SK-N-SH (cell line): ENCODE measurements around the gene CRB1. TPM values are rescaled to one million over a fixed set of nuclear protein-coding genes. Genes with fewer than 3 reads are reported as not detected.

Experiments used
- CTCF ChIA-PET: fragments of 300-600, 350-600 bp; formaldehyde crosslinking; extraction: SDS; loops from one replicate; lab custom pipeline; 2021; lab: Yijun Ruan, JAX
- POLR2A ChIA-PET: fragments of 350-600 bp; sonication (Branson Sonifier 250); formaldehyde crosslinking; extraction: SDS; loops from one replicate; lab custom pipeline; 2020; ENCODE audit warnings: antibody characterized with exemption, inconsistent platforms; lab: Yijun Ruan, JAX
- DNase-seq: peaks from one replicate; pipeline ENCODE4 v3.0.0; 2012
- H2AFZ ChIP-seq: fragments of 200-600 bp; sonication (generic); 2 replicates; pipeline ENCODE4 v1.8.1; 2016; ENCODE audit warnings: antibody characterized with exemption, mild to moderate bottlenecking, low read depth
- H3F3A ChIP-seq: fragments of 200-600 bp; sonication (generic); replicated peaks from 2 replicates; pipeline ENCODE3; 2016; ENCODE audit warnings: antibody characterized with exemption, mild to moderate bottlenecking; ENCODE audit not compliant: insufficient read depth
- H3K27ac ChIP-seq, 2 experiments: fragments of 200-500 bp in 1 of 2; fragments of 200-600 bp in 1 of 2; sonication (Bioruptor generic) in 1 of 2; sonication (generic), shearing (Covaris generic) in 1 of 2; 2 replicates each; pipeline versions ENCODE4 v1.5.1 to v1.6.1; 2014 to 2016; ENCODE audit warnings: low read depth in 2 of 2, inconsistent platforms in 1 of 2, low read length in 1 of 2, mild to moderate bottlenecking in 1 of 2, mixed read lengths in 1 of 2
- H3K27me3 ChIP-seq: fragments of 200-600 bp; sonication (generic), shearing (Covaris generic); 2 replicates; pipeline ENCODE4 v1.6.1; 2016; ENCODE audit warnings: mixed run types; ENCODE audit not compliant: insufficient read depth
- H3K36me3 ChIP-seq, 2 experiments: fragments of 200-500 bp in 1 of 2; fragments of 200-600 bp in 1 of 2; sonication (Bioruptor generic) in 1 of 2; sonication (generic) in 1 of 2; replicated peaks in 1 of 2; 2 replicates each; pipeline versions ENCODE3 to v1.5.1; 2014 to 2016; ENCODE audit warnings: low read length in 1 of 2, mild to moderate bottlenecking in 1 of 2; ENCODE audit not compliant: insufficient read depth in 2 of 2, control insufficient read depth in 1 of 2
- H3K4me1 ChIP-seq, 2 experiments: fragments of 200-500 bp in 1 of 2; fragments of 200-600 bp in 1 of 2; sonication (Bioruptor generic) in 1 of 2; sonication (generic), shearing (Covaris generic) in 1 of 2; 2 replicates each; pipeline versions ENCODE4 v1.5.1 to v1.6.1; 2014 to 2016; ENCODE audit warnings: low read depth in 1 of 2, low read length in 1 of 2, mixed run types in 1 of 2; ENCODE audit not compliant: insufficient read depth in 2 of 2, control insufficient read depth in 1 of 2
- H3K4me2 ChIP-seq: fragments of 200-600 bp; sonication (generic), shearing (Covaris generic); 2 replicates; pipeline ENCODE4 v1.6.1; 2017; ENCODE audit warnings: mixed run types
- H3K4me3 ChIP-seq, 2 experiments: fragments of 200-500 bp in 1 of 2; fragments of 200-600 bp in 1 of 2; sonication (Bioruptor generic) in 1 of 2; sonication (generic), shearing (Covaris generic) in 1 of 2; 2 replicates each; pipeline versions ENCODE4 v1.5.1 to v1.8.1; 2014 to 2016; ENCODE audit warnings: low read depth in 2 of 2, inconsistent platforms in 1 of 2, low read length in 1 of 2, mild to moderate bottlenecking in 1 of 2, mixed read lengths in 1 of 2, moderate library complexity in 1 of 2
- H3K79me2 ChIP-seq: fragments of 200-600 bp; sonication (generic); 2 replicates; pipeline ENCODE4 v1.8.1; 2017; ENCODE audit warnings: mild to moderate bottlenecking; ENCODE audit not compliant: insufficient read depth
- H3K9ac ChIP-seq: fragments of 200-600 bp; sonication (generic); 2 replicates; pipeline ENCODE4 v1.6.1; 2017; ENCODE audit warnings: mixed run types
- H3K9me2 ChIP-seq: fragments of 200-600 bp; sonication (generic); 2 replicates; pipeline ENCODE4 v1.6.1; 2017; ENCODE audit warnings: mixed run types
- H3K9me3 ChIP-seq: fragments of 200-600 bp; sonication (generic); 2 replicates; pipeline ENCODE4 v1.6.1; 2017; ENCODE audit warnings: mixed run types, mild to moderate bottlenecking, moderate library complexity
- H4K20me1 ChIP-seq: fragments of 200-600 bp; sonication (generic); 2 replicates; pipeline ENCODE4 v1.6.1; 2017; ENCODE audit warnings: mild to moderate bottlenecking, mixed run types; ENCODE audit not compliant: insufficient read depth
- EP300 ChIP-seq, 2 experiments: IDR thresholded peaks; 2 replicates each; pipeline versions ENCODE4 v1.4.0 to v1.6.1; 2012; ENCODE audit warnings: borderline replicate concordance in 1 of 2, low read depth in 1 of 2, low read length in 1 of 2
- EZH2phosphoT487 ChIP-seq: fragments of 200-600 bp; sonication (generic); IDR thresholded peaks from 2 replicates; pipeline ENCODE4 v1.6.1; 2017; ENCODE audit warnings: low read depth, mixed run types, mild to moderate bottlenecking, antibody characterized with exemption, moderate library complexity, borderline replicate concordance
- GATA2 ChIP-seq: sonication (generic); formaldehyde crosslinking; IDR thresholded peaks from 2 replicates; pipeline ENCODE4 v1.5.0; 2020; ENCODE audit warnings: mild to moderate bottlenecking, missing genetic modification reagents
- NRF1 ChIP-seq: IDR thresholded peaks from 2 replicates; pipeline ENCODE4 v1.6.1; 2012; ENCODE audit warnings: low read depth, mild to moderate bottlenecking, low read length
- REST ChIP-seq: IDR thresholded peaks from 2 replicates; pipeline ENCODE4 v1.6.1; 2012; ENCODE audit warnings: mild to moderate bottlenecking, low read depth, low read length, moderate library complexity
- RXRA ChIP-seq: IDR thresholded peaks from 2 replicates; pipeline ENCODE4 v1.4.0; 2012; ENCODE audit warnings: low read depth, mild to moderate bottlenecking, borderline replicate concordance
- TCF12 ChIP-seq: IDR thresholded peaks from 2 replicates; pipeline ENCODE4 v1.4.0; 2012
- TEAD4 ChIP-seq: IDR thresholded peaks from 2 replicates; pipeline ENCODE4 v1.4.0; 2012; ENCODE audit warnings: mild to moderate bottlenecking, borderline replicate concordance; ENCODE audit not compliant: insufficient read depth
- USF1 ChIP-seq: IDR thresholded peaks from 2 replicates; pipeline ENCODE4 v1.4.0; 2012; ENCODE audit warnings: low read depth, borderline replicate concordance
- YY1 ChIP-seq: IDR thresholded peaks from 2 replicates; pipeline ENCODE4 v1.4.0; 2012; ENCODE audit warnings: low read depth, mild to moderate bottlenecking
- WGBS: methylation state at CpG from one replicate; pipeline ENCODE4 v1.1.6; 2017; ENCODE audit warnings: low lambda C conversion rate; 5-methylcytosine and 5-hydroxymethylcytosine counted together
- polyA plus RNA-seq, 3 experiments: library from polyadenylated mRNA; depleted of rRNA; stranded (reverse); fragments of >200 nt; gene quantifications; 2 replicates each; pipeline ENCODE4 v1.2.3, GENCODE V29; 2012
- TF ChIP-seq, protein P1 (sequence below): IDR thresholded peaks from 2 replicates; pipeline ENCODE4 v1.4.0; 2012; ENCODE audit warnings: low read depth
- TF ChIP-seq, protein P2 (sequence below): fragments of 150-350 bp; IDR thresholded peaks from 2 replicates; pipeline ENCODE4 v1.6.1; 2016; ENCODE audit warnings: mild to moderate bottlenecking, low read depth, low read length

CRB1 gene
- polyA plus RNA-seq, 1 of the 3 experiments (the other 2 are of a cell fraction): 0.13 TPM

DNA sequence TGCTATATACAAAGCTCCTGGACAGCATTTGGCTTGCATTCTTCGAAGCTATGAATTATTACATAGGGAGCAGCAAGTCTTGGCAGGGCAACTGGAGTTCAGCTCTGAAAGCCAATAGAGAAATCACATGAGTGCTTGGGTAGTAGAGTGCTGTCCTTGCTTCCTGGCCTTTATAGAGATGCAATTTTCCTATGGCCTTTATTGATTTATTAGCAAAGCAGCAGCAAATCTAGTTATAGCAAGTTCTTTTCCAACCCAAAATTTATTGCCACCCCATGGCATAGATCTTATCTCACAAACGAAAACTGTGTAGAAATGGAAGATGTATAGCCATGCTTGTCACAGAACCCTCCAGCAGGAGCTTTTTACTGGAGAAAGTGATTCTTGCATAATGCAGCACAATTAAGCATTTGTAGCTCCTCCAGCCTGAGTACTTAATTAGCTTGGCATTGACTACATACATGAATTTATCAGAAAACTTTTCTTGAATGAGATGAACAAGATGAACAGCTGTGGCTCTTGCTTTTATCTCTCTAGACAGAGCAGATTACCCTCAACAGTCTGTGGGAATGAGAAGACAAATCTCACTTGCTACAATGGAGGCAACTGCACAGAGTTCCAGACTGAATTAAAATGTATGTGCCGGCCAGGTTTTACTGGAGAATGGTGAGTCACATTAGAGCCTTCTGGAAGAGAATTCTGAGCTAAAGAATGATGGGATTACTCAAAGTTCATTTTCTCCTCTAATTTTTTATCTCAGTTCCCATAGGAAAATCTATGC is 170.1 kb downstream of the CRB1 start:
- ChIA-PET CTCF (interaction anchor here (0.8 to 2.2 kb wide), 5 partner anchors 8 to 70 kb away, joined by 3 to 5 read pairs (median 3); no protein-coding TSS in a partner anchor), POLR2A (no interaction called here)
- Histone ChIP-seq H3F3A (peaks cover 6% of the 10 kb centered on the region), H3K27ac (peak overlapping the region in 1 of 2 experiments; percentile 50; a peak in 2 of 4 replicates), H3K27me3 (no peaks in the 10 kb centered on the region), H3K4me2 (no peak overlapping the region), H2AFZ (no peak overlapping the region), H3K9ac (no peak overlapping the region), H4K20me1 (no peaks in the 10 kb centered on the region), H3K79me2 (no peaks in the 10 kb centered on the region), H3K9me2 (no peaks in the 10 kb centered on the region), H3K36me3 (no peaks in the 10 kb centered on the region), H3K9me3 (no peaks in the 10 kb centered on the region), H3K4me3 (no peak overlapping the region), H3K4me1 (peaks cover 0 to 3% of the 10 kb centered on the region in 2 experiments; a peak in 1 of 4 replicates)
- no peak for DNase-seq
- 7% methylated on average over 3 of the region's 3 CpGs for WGBS
- TF ChIP-seq, protein P1, sequence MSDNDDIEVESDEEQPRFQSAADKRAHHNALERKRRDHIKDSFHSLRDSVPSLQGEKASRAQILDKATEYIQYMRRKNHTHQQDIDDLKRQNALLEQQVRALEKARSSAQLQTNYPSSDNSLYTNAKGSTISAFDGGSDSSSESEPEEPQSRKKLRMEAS: no peak
- peak in 1 of 2 experiments; percentile 43; a peak in 1 of 4 replicates for TF ChIP-seq EP300 (IDR thresholded peaks at IDR 0.05; ENCODE audit: borderline replicate concordance in 1 of 2, low read depth in 1 of 2, low read length in 1 of 2)
- TF ChIP-seq YY1: no peak

DNA sequence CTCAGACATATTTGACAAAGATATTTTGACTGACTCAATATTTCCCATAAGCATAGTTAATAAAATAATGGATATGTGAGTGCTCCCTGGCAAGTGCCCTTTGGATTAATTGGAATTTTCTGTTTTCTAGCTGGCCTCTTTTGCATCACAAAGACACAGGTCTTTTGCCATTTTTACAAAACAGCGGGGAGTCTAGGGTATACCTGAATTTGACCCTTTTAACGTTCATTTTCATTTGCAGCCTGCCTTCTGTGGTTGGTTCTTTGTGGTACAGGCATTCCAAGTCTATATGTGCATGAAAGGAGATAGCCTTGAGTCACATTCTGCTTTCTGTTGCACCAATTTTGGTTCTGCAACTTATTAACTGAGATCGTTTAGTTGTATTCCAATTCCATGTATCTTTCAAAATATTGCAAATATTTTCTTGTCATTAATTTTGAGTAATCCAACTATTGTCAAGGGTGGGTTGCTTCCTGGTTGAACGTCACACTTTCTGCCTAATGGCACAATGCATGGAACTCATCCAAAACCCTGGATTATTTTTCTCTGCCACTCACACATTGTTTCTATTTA is 171.7 kb downstream of the CRB1 start:
- DNase-seq: no peak
- Histone ChIP-seq H3K4me2 (no peak overlapping the region), H3K9me2 (no peaks in the 10 kb centered on the region)
- TF ChIP-seq REST: no peak
- TF ChIP-seq, protein P2, sequence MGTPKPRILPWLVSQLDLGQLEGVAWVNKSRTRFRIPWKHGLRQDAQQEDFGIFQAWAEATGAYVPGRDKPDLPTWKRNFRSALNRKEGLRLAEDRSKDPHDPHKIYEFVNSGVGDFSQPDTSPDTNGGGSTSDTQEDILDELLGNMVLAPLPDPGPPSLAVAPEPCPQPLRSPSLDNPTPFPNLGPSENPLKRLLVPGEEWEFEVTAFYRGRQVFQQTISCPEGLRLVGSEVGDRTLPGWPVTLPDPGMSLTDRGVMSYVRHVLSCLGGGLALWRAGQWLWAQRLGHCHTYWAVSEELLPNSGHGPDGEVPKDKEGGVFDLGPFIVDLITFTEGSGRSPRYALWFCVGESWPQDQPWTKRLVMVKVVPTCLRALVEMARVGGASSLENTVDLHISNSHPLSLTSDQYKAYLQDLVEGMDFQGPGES: no peak
- no peak for TF ChIP-seq EP300 (IDR thresholded peaks at IDR 0.05; ENCODE audit: borderline replicate concordance in 1 of 2, low read depth in 1 of 2, low read length in 1 of 2)
- no peak for TF ChIP-seq USF1
- no peak for TF ChIP-seq EZH2phosphoT487
- no peak for TF ChIP-seq NRF1
- no peak for TF ChIP-seq RXRA
- no peak for TF ChIP-seq TCF12
- TF ChIP-seq TEAD4: no peak
- no peak for TF ChIP-seq GATA2
- TF ChIP-seq, all 33 proteins: peak for 0
- Histone ChIP-seq H3K27ac (no peak overlapping the region; a peak in 1 of 4 replicates), H3K4me1 (peaks cover 0 to 3% of the 10 kb centered on the region in 2 experiments; a peak in 1 of 4 replicates), H3K4me3 (no peak overlapping the region), H3K79me2 (no peaks in the 10 kb centered on the region), H3F3A (peaks cover 6% of the 10 kb centered on the region), H3K36me3 (no peaks in the 10 kb centered on the region), H3K27me3 (no peaks in the 10 kb centered on the region), H3K9me3 (no peaks in the 10 kb centered on the region), H3K9ac (no peak overlapping the region), H2AFZ (no peak overlapping the region), H4K20me1 (no peaks in the 10 kb centered on the region)
- CTCF ChIA-PET: no interaction called here
- 60% methylated on average over 4 of the region's 4 CpGs for WGBS
- POLR2A ChIA-PET: no interaction called here
